HepG2 (cell line): ENCODE data around the gene TNS1. TPM values are rescaled to one million over a fixed set of nuclear protein-coding genes. Genes with fewer than 3 reads are reported as not detected.

Experiments used
- ATAC-seq: fragments of 200-7000 bp; cut with Tn5 transposase; 3 replicates; pipeline ENCODE4 v1.9.1; 2020; ENCODE audit warnings: mild to moderate bottlenecking, moderate library complexity
- BruUV-seq: library from RNA; stranded (reverse); fragments of 400-500 nt; replicated peaks from 2 replicates; lab custom pipeline; 2021; lab: Mats Ljungman, UMichigan
- CTCF ChIA-PET: fragments of 300-600 bp; formaldehyde crosslinking; extraction: SDS; loops from one replicate; lab custom pipeline; 2021; ENCODE audit warnings: low total read pairs, inconsistent platforms, low intra/inter-chr PET ratio; lab: Yijun Ruan, JAX
- POLR2A ChIA-PET: fragments of 350-600 bp; sonication (Branson Sonifier 250); formaldehyde crosslinking; loops from one replicate; lab custom pipeline; 2020; ENCODE audit warnings: antibody characterized with exemption, inconsistent platforms; lab: Yijun Ruan, JAX
- DNase-seq: peaks from one replicate; pipeline ENCODE4 v3.0.0-alpha.2; 2015; ENCODE audit warnings: low spot score
- FAIRE-seq: peaks from 3 replicates; lab custom pipeline; 2011; peaks lifted over from hg19 to GRCh38; lab: Jason Lieb, UNC
- H2AFZ ChIP-seq: one replicate; pipeline ENCODE4 v1.6.1; 2011; ENCODE audit warnings: low read length, inconsistent platforms
- H3K27ac ChIP-seq: fragments of 300-600 bp; 3 replicates; pipeline ENCODE4 v1.8.0; 2011; ENCODE audit warnings: mixed run types, mild to moderate bottlenecking, mixed read lengths, low read length, inconsistent platforms; ENCODE audit not compliant: insufficient read depth; ENCODE audit errors: extremely low read length
- H3K27me3 ChIP-seq, 2 experiments: fragments of 200-600 bp in 1 of 2; 2 replicates in 1 of 2; 3 replicates in 1 of 2; pipeline versions ENCODE4 v1.6.0 to v1.8.0; 2011; ENCODE audit warnings: low read length in 2 of 2, mild to moderate bottlenecking in 2 of 2, moderate library complexity in 2 of 2, inconsistent platforms in 1 of 2; ENCODE audit not compliant: insufficient read depth in 2 of 2, control insufficient read depth in 1 of 2
- H3K36me3 ChIP-seq, 2 experiments: fragments of 200-600 bp in 1 of 2; replicated peaks in 1 of 2; 2 replicates in 1 of 2; 3 replicates in 1 of 2; pipeline versions ENCODE4 v1.5.1 to v1.8.0; 2011; ENCODE audit warnings: low read length in 2 of 2, inconsistent platforms in 1 of 2; ENCODE audit not compliant: insufficient read depth in 2 of 2, control insufficient read depth in 1 of 2
- H3K4me1 ChIP-seq: 2 replicates; pipeline ENCODE4 v1.5.1; 2012; ENCODE audit warnings: low read length, inconsistent platforms; ENCODE audit not compliant: insufficient read depth
- H3K4me2 ChIP-seq: 2 replicates; pipeline ENCODE4 v1.6.0; 2011; ENCODE audit warnings: low read depth, low read length, inconsistent platforms
- H3K4me3 ChIP-seq, 3 experiments: fragments of 200-600 bp in 1 of 3; sonication (generic), shearing (Covaris generic) in 1 of 3; replicated peaks in 1 of 3; 2 replicates each; pipeline ENCODE4 v1.5.1; 2011 to 2016; ENCODE audit warnings: low read length in 3 of 3, inconsistent platforms in 2 of 3, low read depth in 2 of 3, mild to moderate bottlenecking in 2 of 3, control low read depth in 1 of 3, mixed read lengths in 1 of 3; ENCODE audit not compliant: insufficient read depth in 1 of 3
- H3K79me2 ChIP-seq: one replicate; pipeline ENCODE4 v1.6.1; 2011; ENCODE audit warnings: low read length, inconsistent platforms; ENCODE audit not compliant: insufficient read depth
- H3K9ac ChIP-seq: 2 replicates; pipeline ENCODE4 v1.6.0; 2011; ENCODE audit warnings: mild to moderate bottlenecking, low read depth, low read length, inconsistent platforms; ENCODE audit not compliant: insufficient read depth
- H3K9me3 ChIP-seq: 2 replicates; pipeline ENCODE4 v1.5.1; 2012; ENCODE audit warnings: mild to moderate bottlenecking, low read length
- H4K20me1 ChIP-seq: 2 replicates; pipeline ENCODE4 v1.6.0; 2011; ENCODE audit warnings: inconsistent platforms, mild to moderate bottlenecking, low read length, moderate library complexity; ENCODE audit not compliant: insufficient read depth
- GFI1 ChIP-seq: sonication (generic); formaldehyde crosslinking; IDR thresholded peaks from 2 replicates; pipeline ENCODE4 v1.5.0; 2020; ENCODE audit warnings: missing genetic modification reagents, mild to moderate bottlenecking, borderline replicate concordance
- MEF2D ChIP-seq: sonication (generic); formaldehyde crosslinking; IDR thresholded peaks from 2 replicates; pipeline ENCODE4 v1.5.1; 2020; ENCODE audit warnings: mild to moderate bottlenecking, missing genetic modification reagents
- NRL ChIP-seq: sonication (generic); formaldehyde crosslinking; IDR thresholded peaks from 2 replicates; pipeline ENCODE4 v1.5.0; 2020; ENCODE audit warnings: missing genetic modification reagents, mild to moderate bottlenecking, moderate library complexity, borderline replicate concordance
- SNRNP70 ChIP-seq: fragments of 200-400 bp; formaldehyde crosslinking; IDR thresholded peaks from 2 replicates; pipeline ENCODE4 v1.6.1; 2017; ENCODE audit warnings: mild to moderate bottlenecking, low read depth, low read length, moderate library complexity
- YEATS4 ChIP-seq: sonication (generic); formaldehyde crosslinking; IDR thresholded peaks from 2 replicates; pipeline ENCODE4 v1.4.0; 2020; ENCODE audit warnings: missing genetic modification reagents, borderline replicate concordance
- ZNF605 ChIP-seq: sonication (generic); formaldehyde crosslinking; IDR thresholded peaks from 2 replicates; pipeline ENCODE4 v1.8.0; 2022; ENCODE audit warnings: mild to moderate bottlenecking, missing genetic modification reagents
- ZNF629 ChIP-seq: sonication (generic); formaldehyde crosslinking; conservative IDR thresholded peaks from 2 replicates; pipeline ENCODE4 v1.5.0; 2020; ENCODE audit warnings: missing genetic modification reagents
- ZNF788 ChIP-seq: sonication (generic); formaldehyde crosslinking; IDR thresholded peaks from 2 replicates; pipeline ENCODE4 v1.5.0; 2020; ENCODE audit warnings: mild to moderate bottlenecking, missing genetic modification reagents, borderline replicate concordance
- WGBS: methylation state at CpG from one replicate; pipeline ENCODE4 v1.1.6; 2017; ENCODE audit warnings: low lambda C conversion rate; 5-methylcytosine and 5-hydroxymethylcytosine counted together
- in situ Hi-C: cut with HindIII; loops from 2 replicates; pipeline ENCODE4 v1.10.0; 2017; ENCODE audit warnings: low pct_unique_long_range_greater_than_20kb; ENCODE audit not compliant: extremely low pct_ligation_motif_present
- intact Hi-C: fragments of 100-400 bp; cut with micrococcal nuclease; formaldehyde crosslinking; loops from one replicate; pipeline ENCODE4 v1.10.0; 2022; ENCODE audit not compliant: unreplicated experiment
- polyA plus RNA-seq, 8 experiments: library from polyadenylated mRNA; depleted of rRNA in 3 of 8; stranded (reverse) in 7 of 8; unstranded in 1 of 8; fragments of >200 nt; fragmentation: Illumina TruSeq in 4 of 8; extraction: Trizol in 4 of 8; gene quantifications; 2 replicates each; pipeline versions ENCODE4 v1.2.1 to v1.2.3, GENCODE V29; 2011 to 2016; ENCODE audit warnings: low read depth in 4 of 8, missing spikeins in 1 of 8, mixed read lengths in 1 of 8; ENCODE audit not compliant: insufficient read depth in 1 of 8
- total RNA-seq, 5 experiments: library from RNA; depleted of rRNA; stranded (reverse); fragments of >200 nt; fragmentation: Illumina TruSeq; extraction: Trizol; gene quantifications; 2 replicates each; pipeline ENCODE4 v1.2.3, GENCODE V29; 2016; ENCODE audit warnings: low read depth in 1 of 5
- TF ChIP-seq, protein P1 (sequence below): sonication (generic); formaldehyde crosslinking; IDR thresholded peaks from 2 replicates; pipeline ENCODE4 v1.5.1; 2020; ENCODE audit warnings: missing genetic modification reagents, mild to moderate bottlenecking, borderline replicate concordance
- TF ChIP-seq, protein P2 (sequence below): IDR thresholded peaks from 2 replicates; pipeline ENCODE4 v1.6.1; 2016; ENCODE audit warnings: mild to moderate bottlenecking
- TF ChIP-seq, protein P3 (sequence below): IDR thresholded peaks from 2 replicates; pipeline ENCODE4 v1.6.1; 2016; ENCODE audit warnings: missing biosample characterization, missing genetic modification reagents, low read depth

TNS1 gene
- total and polyA plus RNA-seq, 2 of the 13 experiments (the other 11 are each of a cell fraction or from before 2014, with no cell fraction given) = 1.9 to 118 TPM

DNA sequence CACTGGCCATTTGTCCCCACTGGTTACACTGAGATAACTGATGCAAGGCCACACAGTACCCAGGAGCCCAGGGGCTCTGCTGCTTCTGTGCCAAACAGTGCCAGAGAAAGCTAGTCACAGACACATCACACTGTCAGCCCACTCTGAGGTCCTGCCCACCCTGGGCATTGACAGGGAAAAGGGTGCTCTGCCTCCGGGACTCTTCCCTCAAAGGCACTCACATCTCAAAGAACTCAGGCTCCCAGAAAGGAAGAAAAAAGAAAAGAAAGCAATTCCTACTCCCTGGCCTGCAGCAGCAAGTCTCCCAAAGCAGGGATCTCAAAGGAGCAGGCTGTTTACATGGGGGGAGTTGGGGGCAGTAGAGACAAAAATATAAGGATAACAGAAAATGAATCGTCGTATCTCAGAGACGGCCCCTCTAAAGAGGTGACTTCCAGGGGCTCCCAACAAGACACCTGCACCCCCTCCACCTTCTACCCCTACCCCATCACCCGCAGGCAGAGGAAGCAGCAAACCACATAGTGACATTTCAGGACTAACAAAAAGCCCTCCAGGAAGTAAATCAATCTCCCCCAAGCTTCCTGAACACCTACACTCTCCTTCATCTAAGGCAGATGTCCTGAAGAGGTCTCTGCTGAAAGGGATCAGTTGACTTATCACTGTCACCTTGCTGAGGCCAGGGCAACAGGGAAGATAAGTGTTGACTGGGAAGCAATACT is 247.6 kb downstream of the TNS1 start:
- POLR2A ChIA-PET = no interaction called here
- H3K79me2 ChIP-seq = no peaks in the 10 kb centered on the region
- WGBS = 14% methylated on average over 5 of the region's 5 CpGs
- TF ChIP-seq, protein P1, sequence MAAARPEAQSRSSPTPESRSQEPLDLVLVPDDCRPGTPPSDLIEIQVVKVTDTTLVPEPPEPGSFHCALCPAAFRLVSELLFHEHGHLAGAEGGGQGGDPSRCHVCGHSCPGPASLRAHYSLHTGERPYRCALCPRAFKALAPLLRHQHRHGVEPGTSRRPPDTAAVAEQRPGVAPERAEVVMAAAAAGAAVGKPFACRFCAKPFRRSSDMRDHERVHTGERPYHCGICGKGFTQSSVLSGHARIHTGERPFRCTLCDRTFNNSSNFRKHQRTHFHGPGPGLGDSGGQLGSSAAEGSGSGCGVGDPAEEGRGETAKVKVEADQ (CRISPR knock-in tag) = no peak
- TF ChIP-seq, protein P2, sequence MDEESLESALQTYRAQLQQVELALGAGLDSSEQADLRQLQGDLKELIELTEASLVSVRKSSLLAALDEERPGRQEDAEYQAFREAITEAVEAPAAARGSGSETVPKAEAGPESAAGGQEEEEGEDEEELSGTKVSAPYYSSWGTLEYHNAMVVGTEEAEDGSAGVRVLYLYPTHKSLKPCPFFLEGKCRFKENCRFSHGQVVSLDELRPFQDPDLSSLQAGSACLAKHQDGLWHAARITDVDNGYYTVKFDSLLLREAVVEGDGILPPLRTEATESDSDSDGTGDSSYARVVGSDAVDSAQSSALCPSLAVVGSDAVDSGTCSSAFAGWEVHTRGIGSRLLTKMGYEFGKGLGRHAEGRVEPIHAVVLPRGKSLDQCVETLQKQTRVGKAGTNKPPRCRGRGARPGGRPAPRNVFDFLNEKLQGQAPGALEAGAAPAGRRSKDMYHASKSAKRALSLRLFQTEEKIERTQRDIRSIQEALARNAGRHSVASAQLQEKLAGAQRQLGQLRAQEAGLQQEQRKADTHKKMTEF (CRISPR knock-in tag) = no peak
- no peak for TF ChIP-seq MEF2D (CRISPR knock-in tag)
- TF ChIP-seq, protein P3, sequence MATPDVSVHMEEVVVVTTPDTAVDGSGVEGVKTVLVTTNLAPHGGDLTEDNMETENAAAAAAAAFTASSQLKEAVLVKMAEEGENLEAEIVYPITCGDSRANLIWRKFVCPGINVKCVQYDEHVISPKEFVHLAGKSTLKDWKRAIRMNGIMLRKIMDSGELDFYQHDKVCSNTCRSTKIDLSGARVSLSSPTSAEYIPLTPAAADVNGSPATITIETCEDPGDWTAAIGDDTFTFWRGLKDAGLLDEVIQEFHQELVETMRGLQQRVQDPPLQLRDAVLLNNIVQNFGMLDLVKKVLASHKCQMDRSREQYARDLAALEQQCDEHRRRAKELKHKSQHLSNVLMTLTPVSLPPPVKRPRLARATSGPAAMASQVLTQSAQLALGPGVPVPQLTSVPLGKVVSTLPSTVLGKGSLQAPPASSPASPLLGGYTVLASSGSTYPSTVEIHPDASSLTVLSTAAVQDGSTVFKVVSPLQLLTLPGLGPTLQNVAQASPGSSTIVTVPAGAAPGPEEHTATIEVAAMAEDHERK (CRISPR knock-in tag) = no peak
- no peak for TF ChIP-seq GFI1
- no peak for TF ChIP-seq ZNF788 (CRISPR knock-in tag)
- no peak for TF ChIP-seq ZNF629 (CRISPR knock-in tag)
- TF ChIP-seq SNRNP70 = no peak
- no peak for TF ChIP-seq NRL (CRISPR knock-in tag)
- TF ChIP-seq YEATS4 (CRISPR knock-in tag) = no peak
- TF ChIP-seq ZNF605 (CRISPR knock-in tag) = no peak
- TF ChIP-seq, all 625 proteins: peak for 0
- peaks cover 1 to 25% of the 10 kb centered on the region in 2 experiments; a peak in 3 of 5 replicates for H3K27me3 ChIP-seq
- in situ Hi-C loops = loop anchor here (10.0 kb wide), 1 partner anchor 1070 kb away; no protein-coding TSS in a partner anchor
- BruUV-seq = no TSS peak
- H3K27ac ChIP-seq = no peak overlapping the region
- no peaks in the 10 kb centered on the region for H3K36me3 ChIP-seq
- H3K4me1 ChIP-seq = no peaks in the 10 kb centered on the region
- H3K4me2 ChIP-seq = no peak overlapping the region
- DNase-seq (no peak), ATAC-seq (no peak), FAIRE-seq (no peak)
- no peak overlapping the region for H2AFZ ChIP-seq
- H3K9me3 ChIP-seq = no peaks in the 10 kb centered on the region
- CTCF ChIA-PET = no interaction called here
- H3K9ac ChIP-seq = no peak overlapping the region
- intact Hi-C loops = loop anchor here (5.0 kb wide), 1 partner anchor 1073 kb away; no protein-coding TSS in a partner anchor
- H4K20me1 ChIP-seq = peaks cover 4% of the 10 kb centered on the region; the same call in 1 of the 2 replicates
- no peak overlapping the region for H3K4me3 ChIP-seq
